VCaP (cell line): Measurements from ENCODE around the gene YIPF6.
"Not testable (repeated sequence)": the region's sequence is repeated elsewhere in the genome, so short reads cannot be mapped to it uniquely, and the experiment has no call there.

Experiments used
- H3K27ac ChIP-seq: fragments of 450-650 bp; 2 replicates; pipeline ENCODE4 v1.5.1; 2017
- TF ChIP-seq, protein P1 (sequence below): fragments of 450-650 bp; conservative IDR thresholded peaks from 2 replicates; pipeline ENCODE4 v1.5.1; 2017; ENCODE audit warnings: mild to moderate bottlenecking, moderate library complexity

Gene YIPF6

GRCh38 chrX:68550193-68550592 is 51.3 kb downstream of the YIPF6 start:
- H3K27ac ChIP-seq, result no peak overlapping the region
- TF ChIP-seq, protein P1, sequence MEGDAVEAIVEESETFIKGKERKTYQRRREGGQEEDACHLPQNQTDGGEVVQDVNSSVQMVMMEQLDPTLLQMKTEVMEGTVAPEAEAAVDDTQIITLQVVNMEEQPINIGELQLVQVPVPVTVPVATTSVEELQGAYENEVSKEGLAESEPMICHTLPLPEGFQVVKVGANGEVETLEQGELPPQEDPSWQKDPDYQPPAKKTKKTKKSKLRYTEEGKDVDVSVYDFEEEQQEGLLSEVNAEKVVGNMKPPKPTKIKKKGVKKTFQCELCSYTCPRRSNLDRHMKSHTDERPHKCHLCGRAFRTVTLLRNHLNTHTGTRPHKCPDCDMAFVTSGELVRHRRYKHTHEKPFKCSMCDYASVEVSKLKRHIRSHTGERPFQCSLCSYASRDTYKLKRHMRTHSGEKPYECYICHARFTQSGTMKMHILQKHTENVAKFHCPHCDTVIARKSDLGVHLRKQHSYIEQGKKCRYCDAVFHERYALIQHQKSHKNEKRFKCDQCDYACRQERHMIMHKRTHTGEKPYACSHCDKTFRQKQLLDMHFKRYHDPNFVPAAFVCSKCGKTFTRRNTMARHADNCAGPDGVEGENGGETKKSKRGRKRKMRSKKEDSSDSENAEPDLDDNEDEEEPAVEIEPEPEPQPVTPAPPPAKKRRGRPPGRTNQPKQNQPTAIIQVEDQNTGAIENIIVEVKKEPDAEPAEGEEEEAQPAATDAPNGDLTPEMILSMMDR, result no peak

DNA sequence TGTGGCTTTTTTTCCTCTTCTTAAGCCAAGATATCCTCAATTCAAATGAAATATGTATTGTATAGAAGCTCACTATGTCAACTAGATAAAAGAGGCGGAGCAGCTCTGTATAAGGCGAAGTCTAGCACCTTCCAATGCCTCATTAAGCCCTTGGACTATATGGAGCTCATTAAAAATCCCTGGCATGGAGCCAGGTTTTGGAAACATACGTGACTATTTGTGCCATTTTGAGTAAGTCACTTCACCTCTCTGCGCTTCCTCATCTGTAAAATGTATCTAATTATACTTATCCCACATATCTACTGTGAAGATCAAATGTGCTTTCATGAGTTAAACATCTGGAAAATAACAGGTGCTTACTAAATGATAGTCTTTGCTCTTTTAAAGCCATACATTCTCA is 57.2 kb downstream of the YIPF6 start:
- no peak overlapping the region for H3K27ac ChIP-seq
- TF ChIP-seq, protein P1, result no peak

DNA sequence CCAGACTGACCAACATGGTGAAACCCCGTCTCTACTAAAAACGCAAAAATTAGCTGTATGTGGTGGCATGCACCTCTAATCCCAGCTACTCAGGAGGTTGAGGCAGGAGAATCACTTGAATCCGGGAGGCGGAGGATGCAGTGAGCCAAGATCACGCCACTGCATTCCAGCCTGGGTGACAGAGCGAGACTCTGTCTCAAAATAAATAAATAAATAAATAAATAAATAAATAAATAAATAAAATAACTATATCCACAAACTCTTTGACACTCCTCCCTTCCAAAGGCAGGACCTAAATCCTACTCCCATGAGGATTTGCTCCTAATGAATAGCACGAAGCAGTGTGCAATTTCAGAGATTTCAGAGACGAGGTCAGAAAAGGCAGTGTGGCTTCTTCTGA is 58.3 kb downstream of the YIPF6 start:
- H3K27ac ChIP-seq, result not testable (repeated sequence)

DNA sequence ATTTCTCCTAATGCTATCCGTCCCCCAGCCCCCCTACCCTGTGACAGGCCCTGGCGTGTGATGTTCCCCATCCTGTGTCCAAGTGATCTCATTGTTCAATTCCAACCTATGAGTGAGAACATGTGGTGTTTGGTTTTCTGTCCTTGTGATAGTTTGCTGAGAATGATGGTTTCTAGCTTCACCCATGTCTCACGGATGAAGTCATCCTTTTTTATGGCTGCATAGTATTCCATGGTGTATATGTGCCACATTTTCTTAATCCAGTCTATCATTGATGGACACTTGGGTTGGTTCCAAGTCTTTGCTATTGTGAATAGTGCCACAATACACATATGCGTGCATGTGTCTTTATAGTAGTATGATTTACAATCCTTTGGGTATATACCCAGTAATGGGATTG is 61.1 kb downstream of the YIPF6 start:
- H3K27ac ChIP-seq, result not testable (repeated sequence)

DNA sequence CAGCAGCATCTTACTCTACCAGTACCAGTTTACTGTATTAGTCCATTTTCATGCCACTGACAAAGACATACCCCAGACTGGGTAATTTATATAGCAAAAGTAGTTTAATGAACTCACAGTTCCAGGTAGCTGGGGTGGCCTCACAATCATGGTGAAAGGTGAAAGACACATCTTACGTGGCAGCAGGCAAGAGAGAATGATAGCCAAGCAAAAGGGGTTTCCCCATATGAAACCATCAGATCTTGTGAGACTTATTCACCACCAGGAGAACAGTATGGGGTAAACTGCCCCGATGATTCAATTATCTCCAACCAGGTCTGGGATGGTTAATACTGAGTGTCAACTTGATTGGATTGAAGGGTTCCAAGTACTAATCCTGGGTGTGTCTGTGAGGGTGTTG is 69.3 kb downstream of the YIPF6 start:
- H3K27ac ChIP-seq, result no peak overlapping the region
- TF ChIP-seq, protein P1, result no peak

- H3K27ac ChIP-seq, result no peak overlapping the region
- TF ChIP-seq, protein P1, result no peak
Measured at GRCh38 chrX:68570598-68570997, 71.7 kb downstream of the YIPF6 start.

GRCh38 chrX:68571292-68571609 is 72.4 kb downstream of the YIPF6 start:
- TF ChIP-seq, protein P1, result no peak
- H3K27ac ChIP-seq, result no peak overlapping the region

- no peak overlapping the region for H3K27ac ChIP-seq
- TF ChIP-seq, protein P1, result no peak
Measured at GRCh38 chrX:68571610-68572311, 72.9 kb downstream of the YIPF6 start.

DNA sequence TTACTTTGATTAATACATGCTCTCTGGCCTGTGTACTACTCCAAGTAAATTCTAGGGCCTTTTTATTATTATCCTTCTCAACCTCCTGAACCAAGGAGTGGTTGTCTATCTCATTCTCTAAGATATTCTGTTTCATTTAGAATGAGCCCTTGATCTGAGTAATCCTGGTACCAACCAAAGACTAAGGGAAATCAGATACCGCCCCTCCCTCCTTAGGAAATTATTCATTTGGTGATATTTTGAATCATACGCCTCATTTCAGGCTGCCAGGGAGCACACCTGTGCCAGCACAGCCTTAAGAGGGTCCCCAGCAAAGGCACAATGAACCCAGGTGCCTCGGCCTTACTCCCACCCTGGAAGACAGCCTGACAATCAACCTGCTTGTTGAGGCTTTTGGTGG is 75.4 kb downstream of the YIPF6 start:
- no peak overlapping the region for H3K27ac ChIP-seq
- TF ChIP-seq, protein P1, result no peak
